ENCODE results near the gene CREB3L2. TPM values are rescaled to one million over a fixed set of nuclear protein-coding genes. Genes with fewer than 3 reads are reported as not detected.

The CREB3L2 gene
- total and polyA plus RNA-seq, 10 of the 15 experiments (the other 5 are each of a cell fraction or from before 2014, with no cell fraction given), result 6.4 to 67.1 (median 26.2) TPM

DNA sequence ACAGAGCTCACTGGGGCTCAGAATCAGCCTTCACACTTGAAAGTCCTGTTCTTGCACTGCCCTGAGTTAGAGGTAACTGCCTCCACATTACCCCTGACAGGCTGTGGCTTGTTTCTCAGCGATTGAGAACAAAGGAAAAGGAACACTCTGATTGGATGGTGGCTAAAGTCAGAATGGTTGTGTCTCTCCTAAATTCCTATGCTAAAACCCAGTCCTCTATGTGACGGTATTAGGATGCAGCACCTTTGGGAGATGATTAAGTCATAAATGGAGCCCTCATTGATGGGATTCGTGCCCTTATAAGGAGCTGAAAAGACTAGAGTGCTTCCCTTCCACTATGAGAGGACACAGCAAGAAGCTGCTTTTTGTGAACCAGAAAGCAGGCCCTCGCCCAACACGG, 116.2 kb downstream of the CREB3L2 start:
- ChIA-PET RAD21 (ENCODE audit: unreplicated experiment) (interaction anchor here (1.3 kb wide), 1 partner anchor 229 kb away, joined by 4 read pairs; no protein-coding TSS in a partner anchor), SMC1A (ENCODE audit: uncharacterized antibody, unreplicated experiment) (interaction anchor here (1.1 to 1.8 kb wide), 2 partner anchors 10 to 45 kb away, joined by 3 to 6 read pairs; no protein-coding TSS in a partner anchor), POLR2A (no interaction called here), CTCF (interaction anchor here (11.5 kb wide), 1 partner anchor 230 kb away, joined by 137 read pairs; no protein-coding TSS in a partner anchor)
- Histone ChIP-seq H3K27me3 (replicated peaks in 1 of 2; ENCODE audit: control insufficient read depth in 2 of 2, insufficient read depth in 2 of 2, low read length in 1 of 2) (no peaks in the 10 kb centered on the region), H4K20me1 (ENCODE audit: control insufficient read depth, insufficient read depth) (no peaks in the 10 kb centered on the region), H3K9ac (ENCODE audit: control insufficient read depth, insufficient read depth, low read length) (no peak overlapping the region), H3K9me3 (replicated peaks; ENCODE audit: control insufficient read depth, insufficient read depth, low read length) (no peaks in the 10 kb centered on the region), H3K27ac (ENCODE audit: control insufficient read depth, insufficient read depth) (no peak overlapping the region), H2AFZ (ENCODE audit: control insufficient read depth, low read depth, low read length) (no peak overlapping the region), H3K4me2 (ENCODE audit: control insufficient read depth, insufficient read depth) (no peak overlapping the region), H3K4me1 (ENCODE audit: control insufficient read depth, insufficient read depth, low read length) (peaks cover 16% of the 10 kb centered on the region), H3K4me3 (no peak overlapping the region), H3K79me2 (ENCODE audit: control insufficient read depth, insufficient read depth, low read length) (no peaks in the 10 kb centered on the region), H3K36me3 (ENCODE audit: control insufficient read depth in 2 of 2, insufficient read depth in 2 of 2, low read length in 1 of 2) (peaks cover 14 to 45% of the 10 kb centered on the region in 2 experiments)
- DNase-seq (ENCODE audit: low read depth, low spot score) (no peak), FAIRE-seq (no peak), ATAC-seq (no peak)
- intact Hi-C loops (cut with micrococcal nuclease; ENCODE audit: unreplicated experiment) (no loop called here), in situ Hi-C loops (cut with MboI) (no loop called here)
- 76% methylated on average over 5 of the region's 5 CpGs for WGBS (ENCODE audit: insufficient coverage, insufficient replicate concordance, low lambda C conversion rate, missing lambda C conversion rate)
- TF ChIP-seq HDAC6 (IDR thresholded peaks at IDR 0.05; ENCODE audit: unreplicated experiment), result no peak
- no peak for TF ChIP-seq PML (IDR thresholded peaks at IDR 0.05; ENCODE audit: low read length)
- BruUV-seq (replicated peaks), result no TSS peak

DNA sequence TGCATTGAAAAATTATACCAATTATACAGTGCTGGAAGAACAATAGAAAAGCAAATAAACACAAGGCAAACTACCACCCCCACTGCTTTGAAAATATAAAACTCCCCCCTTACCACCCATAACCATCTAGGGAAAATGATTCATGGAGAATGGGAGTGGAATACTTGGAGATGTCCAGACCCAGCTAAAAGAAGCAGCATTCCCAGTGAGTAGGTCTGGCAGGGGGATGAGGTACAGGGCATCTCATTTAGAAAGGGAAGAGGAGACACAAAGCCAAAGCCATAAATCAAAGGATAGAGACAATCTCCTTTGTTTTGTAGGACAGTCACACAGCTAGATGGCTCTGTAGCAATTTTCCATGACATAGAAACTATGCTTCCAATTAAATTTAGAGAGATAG, 119.1 kb downstream of the CREB3L2 start:
- SMC1A ChIA-PET (ENCODE audit: uncharacterized antibody, unreplicated experiment), result interaction anchor here (0.5 to 2.7 kb wide), 7 partner anchors 12 to 228 kb away, joined by 3 to 13 read pairs (median 4); no protein-coding TSS in a partner anchor
- CTCF ChIA-PET, result interaction anchor here (0.6 to 1.0 kb wide), 2 partner anchors 32 to 90 kb away, joined by 3 read pairs; no protein-coding TSS in a partner anchor
- TF ChIP-seq RBBP5 (conservative IDR thresholded peaks at IDR 0.05) (no peak), MYC (IDR thresholded peaks at IDR 0.05; ENCODE audit: insufficient read depth, insufficient read length, insufficient replicate concordance, low read length, severe bottlenecking) (no peak), TARDBP (IDR thresholded peaks at IDR 0.05; ENCODE audit: borderline replicate concordance) (no peak), GATAD2B (conservative IDR thresholded peaks at IDR 0.05; ENCODE audit: low read depth) (no peak), CHD2 (IDR thresholded peaks at IDR 0.05; ENCODE audit: borderline replicate concordance, low read depth, low read length) (no peak), CREB1 (IDR thresholded peaks at IDR 0.05; ENCODE audit: low read depth) (no peak), BHLHE40 (IDR thresholded peaks at IDR 0.05; ENCODE audit: borderline replicate concordance in 1 of 2, low read depth in 2 of 2, low read length in 1 of 2) (no peak), CEBPB (IDR thresholded peaks at IDR 0.05; ENCODE audit: borderline replicate concordance in 1 of 2, low read depth in 2 of 2, low read length in 2 of 2) (no peak), EZH2 (IDR thresholded peaks at IDR 0.05; ENCODE audit: borderline replicate concordance, control insufficient read depth, low read depth, low read length) (no peak), EP300 (IDR thresholded peaks at IDR 0.05; ENCODE audit: borderline replicate concordance in 1 of 2, control insufficient read depth in 1 of 2, low read depth in 2 of 2, low read length in 2 of 2) (no peak), BRCA1 (IDR thresholded peaks at IDR 0.05; ENCODE audit: low read depth, low read length) (no peak), RELA (IDR thresholded peaks at IDR 0.05; ENCODE audit: borderline replicate concordance, partially characterized antibody) (no peak), STAT3 (IDR thresholded peaks at IDR 0.05; ENCODE audit: low read depth, low read length) (no peak)
- TF ChIP-seq, protein P1, sequence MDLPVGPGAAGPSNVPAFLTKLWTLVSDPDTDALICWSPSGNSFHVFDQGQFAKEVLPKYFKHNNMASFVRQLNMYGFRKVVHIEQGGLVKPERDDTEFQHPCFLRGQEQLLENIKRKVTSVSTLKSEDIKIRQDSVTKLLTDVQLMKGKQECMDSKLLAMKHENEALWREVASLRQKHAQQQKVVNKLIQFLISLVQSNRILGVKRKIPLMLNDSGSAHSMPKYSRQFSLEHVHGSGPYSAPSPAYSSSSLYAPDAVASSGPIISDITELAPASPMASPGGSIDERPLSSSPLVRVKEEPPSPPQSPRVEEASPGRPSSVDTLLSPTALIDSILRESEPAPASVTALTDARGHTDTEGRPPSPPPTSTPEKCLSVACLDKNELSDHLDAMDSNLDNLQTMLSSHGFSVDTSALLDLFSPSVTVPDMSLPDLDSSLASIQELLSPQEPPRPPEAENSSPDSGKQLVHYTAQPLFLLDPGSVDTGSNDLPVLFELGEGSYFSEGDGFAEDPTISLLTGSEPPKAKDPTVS (IDR thresholded peaks at IDR 0.05; ENCODE audit: low read depth, low read length), result no peak

More for the DNA sequence above, 119.1 kb downstream of the CREB3L2 start:
- ChIA-PET RAD21 (ENCODE audit: unreplicated experiment) (interaction anchor here (0.7 to 0.9 kb wide), 2 partner anchors 12 to 17 kb away, joined by 3 read pairs; no protein-coding TSS in a partner anchor), POLR2A (no interaction called here)
- Histone ChIP-seq H3K4me2 (ENCODE audit: control insufficient read depth, insufficient read depth) (no peak overlapping the region), H3K4me1 (ENCODE audit: control insufficient read depth, insufficient read depth, low read length) (peaks cover 5% of the 10 kb centered on the region), H2AFZ (ENCODE audit: control insufficient read depth, low read depth, low read length) (no peak overlapping the region), H3K36me3 (ENCODE audit: control insufficient read depth in 2 of 2, insufficient read depth in 2 of 2, low read length in 1 of 2) (peaks cover 28 to 50% of the 10 kb centered on the region in 2 experiments), H3K9me3 (replicated peaks; ENCODE audit: control insufficient read depth, insufficient read depth, low read length) (no peaks in the 10 kb centered on the region), H3K79me2 (ENCODE audit: control insufficient read depth, insufficient read depth, low read length) (no peaks in the 10 kb centered on the region), H3K4me3 (no peak overlapping the region), H4K20me1 (ENCODE audit: control insufficient read depth, insufficient read depth) (no peaks in the 10 kb centered on the region), H3K27ac (ENCODE audit: control insufficient read depth, insufficient read depth) (0 out of 2 replicates have a peak overlapping the region, but pooled peaks have one; percentile 17), H3K9ac (ENCODE audit: control insufficient read depth, insufficient read depth, low read length) (no peak overlapping the region), H3K27me3 (replicated peaks in 1 of 2; ENCODE audit: control insufficient read depth in 2 of 2, insufficient read depth in 2 of 2, low read length in 1 of 2) (no peaks in the 10 kb centered on the region)
- in situ Hi-C loops (cut with MboI) (no loop called here), intact Hi-C loops (cut with micrococcal nuclease; ENCODE audit: unreplicated experiment) (no loop called here)
- FAIRE-seq (no peak), DNase-seq (ENCODE audit: low read depth, low spot score) (no peak), ATAC-seq (no peak)
- BruUV-seq (replicated peaks), result no TSS peak

Data from GM12878 (cell line).